ENCODE data around the gene PSMD7.

DNA sequence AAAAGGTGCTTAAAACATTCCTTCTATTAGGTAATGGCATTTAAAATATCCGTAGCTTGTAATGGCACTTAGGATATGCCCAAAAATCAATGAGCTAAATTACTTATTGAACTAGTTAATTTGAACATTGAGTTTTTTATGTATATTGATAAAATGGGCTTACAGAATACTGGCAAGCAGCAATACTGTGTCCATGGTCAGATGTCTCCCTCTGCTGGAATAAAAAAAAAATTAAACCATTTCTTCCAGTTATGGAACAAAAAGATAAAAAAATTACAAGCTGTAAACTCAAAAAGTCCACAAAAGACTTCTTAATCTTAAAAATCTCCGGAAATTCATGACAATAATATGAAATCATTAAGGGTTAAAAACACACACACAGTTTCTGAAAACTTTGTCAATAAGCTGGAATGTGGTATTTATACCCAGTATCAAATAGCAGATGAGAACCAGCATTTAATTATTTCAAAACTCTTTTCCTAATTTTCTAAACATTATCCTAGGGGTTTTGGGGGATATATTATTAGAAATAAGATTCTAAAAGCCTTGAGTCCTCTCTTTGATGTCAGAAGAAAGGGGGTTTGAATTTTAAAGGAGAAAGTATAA, 21.5 kb upstream of the PSMD7 start:
- TF ChIP-seq POLR2AphosphoS5 (IDR thresholded peaks at IDR 0.05; ENCODE audit: low read depth, low read length) (no peak), SIN3A (IDR thresholded peaks at IDR 0.05; ENCODE audit: borderline replicate concordance, insufficient read depth, low read length) (no peak), TAF1 (IDR thresholded peaks at IDR 0.05; ENCODE audit: borderline replicate concordance, insufficient read depth, low read length) (no peak)
- TF ChIP-seq, protein P1, sequence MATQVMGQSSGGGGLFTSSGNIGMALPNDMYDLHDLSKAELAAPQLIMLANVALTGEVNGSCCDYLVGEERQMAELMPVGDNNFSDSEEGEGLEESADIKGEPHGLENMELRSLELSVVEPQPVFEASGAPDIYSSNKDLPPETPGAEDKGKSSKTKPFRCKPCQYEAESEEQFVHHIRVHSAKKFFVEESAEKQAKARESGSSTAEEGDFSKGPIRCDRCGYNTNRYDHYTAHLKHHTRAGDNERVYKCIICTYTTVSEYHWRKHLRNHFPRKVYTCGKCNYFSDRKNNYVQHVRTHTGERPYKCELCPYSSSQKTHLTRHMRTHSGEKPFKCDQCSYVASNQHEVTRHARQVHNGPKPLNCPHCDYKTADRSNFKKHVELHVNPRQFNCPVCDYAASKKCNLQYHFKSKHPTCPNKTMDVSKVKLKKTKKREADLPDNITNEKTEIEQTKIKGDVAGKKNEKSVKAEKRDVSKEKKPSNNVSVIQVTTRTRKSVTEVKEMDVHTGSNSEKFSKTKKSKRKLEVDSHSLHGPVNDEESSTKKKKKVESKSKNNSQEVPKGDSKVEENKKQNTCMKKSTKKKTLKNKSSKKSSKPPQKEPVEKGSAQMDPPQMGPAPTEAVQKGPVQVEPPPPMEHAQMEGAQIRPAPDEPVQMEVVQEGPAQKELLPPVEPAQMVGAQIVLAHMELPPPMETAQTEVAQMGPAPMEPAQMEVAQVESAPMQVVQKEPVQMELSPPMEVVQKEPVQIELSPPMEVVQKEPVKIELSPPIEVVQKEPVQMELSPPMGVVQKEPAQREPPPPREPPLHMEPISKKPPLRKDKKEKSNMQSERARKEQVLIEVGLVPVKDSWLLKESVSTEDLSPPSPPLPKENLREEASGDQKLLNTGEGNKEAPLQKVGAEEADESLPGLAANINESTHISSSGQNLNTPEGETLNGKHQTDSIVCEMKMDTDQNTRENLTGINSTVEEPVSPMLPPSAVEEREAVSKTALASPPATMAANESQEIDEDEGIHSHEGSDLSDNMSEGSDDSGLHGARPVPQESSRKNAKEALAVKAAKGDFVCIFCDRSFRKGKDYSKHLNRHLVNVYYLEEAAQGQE (IDR thresholded peaks at IDR 0.05; ENCODE audit: insufficient read depth in 1 of 2, low read depth in 2 of 2, low read length in 2 of 2), result no peak
